Kasumi-1 (cell line): ENCODE measurements around the gene ADA.

ENCODE experiments used
- DNase-seq, 2 experiments: peaks; one replicate each; lab custom pipeline; 2025; lab: John Stamatoyannopoulos, UW

The ADA gene

GRCh38 chr20:44624152-44624551 lies 27.3 kb downstream of the ADA start:
- no peak for DNase-seq

DNA sequence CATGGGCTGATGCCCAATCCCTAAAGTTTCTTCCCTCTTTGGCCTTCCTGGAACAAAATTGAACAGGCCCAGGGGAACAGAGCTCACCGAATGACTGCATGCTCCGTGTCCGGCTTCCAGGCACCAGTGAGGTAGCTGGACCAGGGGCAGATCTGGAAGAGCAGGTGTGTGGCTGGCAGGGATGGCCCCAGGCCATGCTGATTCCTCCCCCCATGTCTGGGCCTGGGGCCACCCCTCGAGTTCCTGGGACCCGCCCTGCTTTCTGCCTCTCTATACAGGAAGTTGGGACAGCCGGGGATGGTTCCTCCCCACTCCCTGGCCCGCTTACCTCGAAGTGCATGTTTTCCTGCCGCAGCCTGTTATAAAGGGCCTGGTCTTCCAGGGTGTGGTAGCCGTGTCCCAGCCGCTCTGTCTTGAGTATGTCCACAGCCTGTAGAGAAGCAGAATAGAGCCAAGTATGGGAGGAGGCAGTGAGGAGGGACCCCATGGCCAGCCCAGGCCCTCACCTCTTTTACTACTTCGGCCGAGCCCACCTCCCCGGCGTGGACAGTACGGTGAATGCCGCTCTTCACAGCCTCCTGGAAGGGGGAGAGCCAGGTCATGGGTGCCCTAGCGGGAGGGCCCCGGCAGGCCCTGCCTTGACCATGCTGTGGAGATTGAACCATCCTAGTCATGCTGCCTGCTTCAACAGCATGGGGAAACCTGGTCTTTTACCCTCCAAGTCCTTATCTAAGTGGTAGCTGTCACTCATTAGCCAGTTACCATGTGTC lies 28.8 kb downstream of the ADA start:
- DNase-seq = no peak

DNA sequence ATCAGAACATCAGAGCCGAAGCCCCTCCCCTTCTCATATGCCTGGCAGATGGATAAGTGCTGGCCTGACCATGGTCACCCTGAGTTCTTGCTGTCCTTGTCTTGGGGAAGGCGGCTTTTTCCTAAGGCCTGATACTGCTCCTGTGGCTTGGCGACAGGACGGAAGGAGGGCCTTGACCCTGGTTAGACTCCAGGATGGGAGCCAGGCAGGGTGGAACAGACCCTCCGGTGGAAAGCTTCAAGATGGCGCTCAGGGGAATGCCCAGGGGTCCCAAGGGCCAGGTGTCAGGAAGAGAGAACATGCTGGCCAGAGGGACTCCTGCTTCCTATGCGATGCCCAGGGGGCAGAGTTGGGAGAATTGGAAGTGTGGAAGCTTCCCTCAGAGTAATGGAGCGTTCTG lies 29.6 kb downstream of the ADA start:
- no peak for DNase-seq

- no peak for DNase-seq
Measured at GRCh38 chr20:44621325-44621724, 30.2 kb downstream of the ADA start.

DNA sequence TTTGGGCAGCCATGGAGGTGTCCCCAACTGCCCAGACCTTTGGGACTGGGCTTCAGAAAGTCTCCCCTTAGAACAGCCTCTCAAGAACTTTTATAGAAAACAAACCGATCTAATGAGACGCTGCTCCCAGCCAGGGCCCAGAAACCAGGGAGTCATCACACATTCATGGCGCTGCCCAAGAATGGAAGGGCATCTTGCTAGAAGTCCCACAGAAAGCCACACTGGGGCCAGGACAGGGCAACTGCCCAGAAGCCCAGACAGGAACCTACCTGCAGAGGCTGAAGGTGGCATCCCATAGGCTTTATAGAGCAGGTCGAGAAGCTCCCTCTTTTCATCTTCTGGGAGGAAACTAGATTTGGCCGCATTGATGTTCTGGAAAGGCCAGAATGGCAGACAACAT lies 31.5 kb downstream of the ADA start:
- no peak for DNase-seq

DNA sequence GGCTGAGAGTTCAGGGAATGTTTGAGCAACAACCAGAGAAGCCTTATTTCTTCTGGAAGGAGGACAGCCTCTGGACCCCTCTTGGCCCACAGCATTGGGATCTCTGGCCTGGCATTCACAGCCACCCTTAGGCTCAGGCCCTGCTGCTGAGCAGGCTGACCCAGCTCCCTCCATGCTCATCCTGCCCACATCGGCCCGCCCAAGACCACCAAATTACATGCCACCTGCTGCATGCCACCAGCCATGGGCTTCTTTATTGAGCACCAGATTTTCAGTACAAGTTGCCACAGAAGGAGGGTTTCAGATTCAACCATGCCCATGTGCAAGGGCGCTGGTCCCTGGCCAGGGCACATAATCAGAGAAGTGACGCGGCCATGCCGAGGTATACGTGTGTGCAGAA lies 32.2 kb downstream of the ADA start:
- DNase-seq = no peak

DNA sequence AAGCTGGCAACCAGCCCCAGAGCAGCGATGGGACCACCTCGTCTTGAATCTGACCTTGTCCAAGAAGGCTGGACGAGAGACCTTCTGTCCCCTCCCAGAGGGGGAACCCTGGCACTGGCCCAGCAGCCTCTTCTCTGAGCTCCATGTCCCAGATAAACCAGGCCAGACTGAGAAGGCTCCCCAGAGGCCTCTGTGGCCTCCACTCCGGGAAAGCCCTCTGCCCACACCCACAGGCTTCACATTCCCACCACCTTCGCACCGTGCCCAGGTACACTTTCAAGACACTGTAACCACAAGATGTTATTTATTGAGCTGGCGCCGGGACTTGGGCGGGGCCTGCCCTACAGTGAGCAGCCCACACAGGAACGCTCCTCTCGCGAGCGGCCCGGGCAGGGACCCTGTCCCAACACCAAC lies 33.2 kb downstream of the ADA start:
- DNase-seq = no peak

GRCh38 chr20:44616604-44616964 lies 34.9 kb downstream of the ADA start:
- DNase-seq = no peak

DNA sequence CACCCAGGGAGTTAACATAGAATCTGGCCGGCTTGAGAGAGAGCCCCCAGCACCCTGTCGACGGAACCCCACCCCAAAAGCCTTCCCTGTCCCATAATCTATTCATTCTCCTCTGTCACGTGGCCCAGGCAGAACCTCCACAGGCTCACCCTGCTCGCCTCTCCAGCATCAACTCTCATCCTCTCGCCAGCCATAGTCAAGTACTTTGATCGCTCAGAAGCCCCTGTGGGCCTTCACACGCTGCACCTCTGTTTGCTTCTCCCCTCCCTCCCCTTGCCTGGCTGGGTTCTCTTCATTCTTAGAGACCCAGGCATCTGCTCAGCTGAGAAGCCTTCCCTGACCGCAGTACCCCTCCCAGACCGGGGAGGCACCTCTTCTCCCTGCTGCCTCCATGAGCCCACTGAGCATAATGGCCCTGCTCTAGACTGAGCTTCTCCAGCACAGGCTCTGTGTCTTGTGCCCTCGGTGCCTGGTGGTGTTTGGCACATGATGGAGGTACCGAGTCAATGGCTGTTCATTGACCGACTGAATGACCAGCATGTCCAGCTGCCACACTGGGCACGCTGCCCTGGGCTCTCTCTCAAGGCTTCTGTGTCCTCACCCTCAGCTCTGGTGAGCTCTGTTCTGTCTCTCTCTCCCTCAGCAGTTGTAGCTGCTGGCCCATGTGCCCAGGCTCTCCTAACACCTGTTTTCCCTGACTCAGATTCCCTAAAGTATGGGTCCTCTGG lies 35.5 kb downstream of the ADA start:
- no peak for DNase-seq

DNA sequence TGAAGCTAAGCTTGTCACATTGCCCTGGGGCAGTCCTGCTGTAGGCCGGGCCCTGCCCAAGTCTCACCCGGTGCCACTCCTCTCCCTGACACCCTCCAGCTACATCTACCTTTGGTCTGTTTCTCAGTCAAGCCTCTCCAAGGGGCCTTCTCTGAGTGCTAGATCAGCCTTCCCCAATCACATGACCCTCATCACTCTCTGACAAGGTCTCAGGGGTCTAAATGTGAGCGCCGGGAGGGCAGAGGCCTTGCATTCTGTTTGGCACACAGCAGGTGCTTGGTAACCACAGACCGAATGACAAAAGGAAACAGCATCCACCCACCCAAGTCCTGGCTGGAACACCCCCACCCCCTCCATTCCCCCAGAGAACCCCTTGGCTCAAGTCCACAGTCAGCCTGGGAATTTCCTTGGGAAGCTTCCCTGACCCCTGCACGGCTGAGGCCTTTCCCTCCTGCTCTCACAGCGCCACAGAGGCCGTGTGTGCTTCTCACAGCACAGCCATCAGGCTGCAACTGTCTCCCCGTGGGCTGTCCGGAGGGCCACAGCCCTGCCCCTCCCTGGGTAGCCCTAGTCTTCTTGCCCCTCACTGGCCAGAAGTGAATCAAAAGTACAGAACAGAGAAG lies 36.2 kb downstream of the ADA start:
- no peak for DNase-seq

- no peak for DNase-seq
Measured at GRCh38 chr20:44614525-44614924, 37.0 kb downstream of the ADA start.

DNA sequence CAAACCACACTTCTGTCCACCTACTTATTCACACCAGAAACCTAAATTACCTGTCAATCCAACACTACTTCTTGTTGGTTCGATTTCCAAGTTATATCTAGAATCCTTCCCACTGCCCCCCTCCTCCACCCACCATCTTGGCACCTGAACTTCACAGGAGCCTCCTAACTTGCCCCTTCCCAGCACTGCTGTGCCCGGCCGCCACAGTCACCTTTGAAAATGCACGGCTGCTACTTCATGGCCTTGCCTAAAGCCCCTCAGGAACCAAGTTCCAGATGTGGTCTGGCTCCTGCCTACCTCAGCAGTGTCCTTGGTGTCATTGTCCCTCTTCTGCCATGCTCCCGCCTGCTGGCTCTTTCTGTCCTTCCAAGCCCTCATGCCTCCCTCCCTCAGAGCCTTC lies 37.9 kb downstream of the ADA start:
- DNase-seq = no peak

DNA sequence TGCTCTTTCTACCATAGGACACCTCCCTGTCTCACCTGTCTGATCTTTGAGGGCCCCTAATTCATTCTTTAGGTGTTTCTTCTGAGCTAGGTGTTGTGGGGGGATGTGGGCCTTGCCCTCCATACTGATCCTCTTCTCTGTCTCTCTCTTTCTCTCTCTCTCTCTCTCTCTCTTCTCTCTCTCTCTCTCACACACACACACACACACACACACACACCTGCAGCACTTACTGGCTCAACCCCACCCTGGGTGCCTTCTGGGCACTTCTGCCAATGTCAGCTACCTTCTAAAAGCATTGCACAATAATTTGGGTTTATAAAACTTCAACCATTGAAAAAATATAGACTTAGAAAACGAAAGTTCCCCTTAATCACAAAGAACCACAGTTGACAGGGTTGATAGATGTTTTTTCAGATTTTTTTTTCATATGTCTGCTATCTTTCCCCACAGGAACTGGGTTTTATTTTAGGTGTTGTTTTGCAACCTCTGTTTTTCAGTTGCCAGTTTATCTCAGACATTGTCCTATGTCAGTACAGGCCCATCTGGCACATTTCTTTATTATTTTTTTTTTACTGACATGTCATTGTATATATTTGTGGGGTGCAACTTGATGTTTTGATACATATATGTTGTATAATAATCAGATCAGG lies 41.1 kb downstream of the ADA start:
- no peak for DNase-seq

DNA sequence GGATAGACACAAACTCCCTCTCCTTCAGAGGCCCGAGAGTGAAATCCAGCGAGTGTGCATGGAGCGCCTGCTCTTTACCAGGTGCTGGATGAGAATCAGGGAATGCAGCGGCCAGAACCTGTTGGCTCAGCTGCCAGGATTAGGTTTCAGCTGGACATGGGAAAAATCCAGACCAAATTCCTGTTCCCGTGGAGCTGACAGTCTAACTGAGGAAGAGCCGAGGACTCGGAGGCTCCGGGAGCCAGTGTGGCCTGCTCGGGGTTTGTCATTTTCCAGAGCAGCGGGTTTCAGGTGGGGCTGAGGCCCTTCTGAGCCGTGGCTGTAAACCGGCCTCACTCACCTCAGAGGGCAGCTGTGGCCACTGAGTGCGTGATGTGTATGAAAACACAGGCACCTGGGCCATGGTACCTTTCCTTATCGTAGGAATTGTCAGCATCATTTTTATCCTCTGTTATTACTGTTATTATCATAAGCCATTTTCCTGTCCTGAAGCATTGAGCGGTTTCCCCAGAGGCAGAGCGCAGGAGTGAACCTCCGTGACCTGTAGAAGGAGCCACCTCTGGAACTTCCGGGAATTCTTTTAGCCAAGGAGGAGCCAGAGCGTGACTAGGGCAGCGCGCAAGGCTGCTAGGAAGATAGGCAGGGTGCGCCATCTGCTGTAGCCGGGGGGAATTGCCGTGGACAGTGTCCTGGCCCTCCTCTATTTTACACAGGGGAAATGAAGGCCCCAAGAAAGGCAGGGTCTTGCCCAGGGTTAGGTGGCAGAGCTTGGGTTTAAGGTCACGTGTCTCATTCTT lies 41.8 kb downstream of the ADA start:
- peak; percentile 75 to 81 for DNase-seq

- no peak for DNase-seq
Measured at GRCh38 chr20:44609006-44609515, 42.4 kb downstream of the ADA start.

DNA sequence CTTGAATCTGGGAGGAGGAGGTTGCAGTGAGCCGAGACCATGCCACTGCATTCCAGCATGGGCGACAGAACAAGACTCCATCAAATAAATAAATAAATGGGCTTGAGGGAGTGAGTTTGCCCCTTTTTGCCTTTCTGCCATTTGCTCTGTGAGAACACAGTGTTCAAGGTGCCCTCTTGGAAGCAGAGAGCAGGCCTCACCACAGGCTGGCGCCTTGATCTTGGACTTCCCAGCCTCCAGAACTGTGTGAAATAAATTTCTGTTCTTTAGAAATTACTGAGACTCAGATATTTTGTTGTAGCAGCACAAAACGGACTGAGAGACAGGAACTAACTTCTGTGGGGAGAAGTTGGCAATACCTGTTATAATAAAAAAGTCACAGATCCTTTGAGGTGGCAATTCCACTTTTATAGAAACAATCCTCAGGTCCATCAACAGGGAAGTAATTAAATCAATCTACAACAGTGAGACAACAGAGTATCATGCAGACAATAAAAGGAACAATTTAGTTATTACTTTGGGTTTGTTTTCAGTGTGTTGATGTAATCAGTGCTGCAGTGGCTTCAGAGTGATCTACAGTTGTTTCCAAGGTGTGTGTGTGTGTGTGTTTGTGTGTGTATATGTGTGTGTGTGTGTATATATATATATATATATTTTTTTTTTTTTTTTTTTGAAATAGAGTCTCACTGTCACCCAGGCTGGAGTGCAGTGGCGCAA lies 44.6 kb downstream of the ADA start:
- no peak for DNase-seq

- DNase-seq = peak in 1 of 2 experiments; percentile 6
Measured at GRCh38 chr20:44603327-44603726, 48.2 kb downstream of the ADA start.

DNA sequence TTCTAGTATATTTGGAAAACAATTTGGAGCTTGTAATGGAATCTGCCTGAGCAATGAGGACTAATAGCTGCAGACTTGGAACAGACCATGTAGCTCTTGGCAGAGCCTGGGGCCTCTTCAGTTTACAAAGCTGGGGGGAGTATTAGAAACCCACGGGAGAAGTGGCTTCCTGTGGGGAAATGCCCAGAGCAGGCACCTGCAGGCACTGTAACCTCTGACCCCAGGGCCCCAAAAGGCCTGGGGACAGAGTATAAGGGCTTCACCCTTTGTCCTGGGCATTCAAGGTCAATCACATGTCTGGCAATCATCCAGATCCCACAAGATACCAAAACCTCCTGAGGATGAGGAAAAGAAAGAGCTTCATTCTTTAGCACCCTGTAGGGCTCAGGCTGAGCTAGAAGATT lies 49.7 kb downstream of the ADA start:
- DNase-seq = no peak

DNA sequence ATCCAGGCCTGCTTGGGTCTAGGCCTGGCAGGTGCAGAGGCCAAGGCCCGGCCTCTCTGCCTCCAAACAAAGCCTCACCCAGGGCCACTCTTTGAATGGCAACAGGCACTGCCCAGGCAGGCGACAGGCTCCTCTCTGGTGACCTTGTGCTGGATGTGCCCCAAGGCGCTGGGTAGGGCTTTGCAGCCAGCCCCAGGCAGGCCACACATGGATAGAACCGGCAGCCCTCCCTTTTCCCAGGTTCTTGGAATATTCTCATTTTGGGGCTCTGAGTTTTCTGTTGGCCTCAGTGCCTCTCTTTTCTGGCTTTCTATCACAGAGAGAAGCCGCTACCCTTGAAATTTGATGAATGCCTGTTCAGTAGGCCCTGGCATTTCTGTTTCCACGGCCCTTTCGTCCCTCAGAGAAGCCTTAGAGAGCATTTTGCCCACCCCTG lies 50.2 kb downstream of the ADA start:
- DNase-seq = no peak

- no peak for DNase-seq
Measured at GRCh38 chr20:44600758-44601201, 50.7 kb downstream of the ADA start.

- no peak for DNase-seq
Measured at GRCh38 chr20:44600301-44600700, 51.2 kb downstream of the ADA start.
